RWPE2 (cell line): ENCODE measurements around the gene TMEM244.
"Not testable (repeated sequence)": the region's sequence is repeated elsewhere in the genome, so short reads cannot be mapped to it uniquely, and the experiment has no call there.

Source experiments
- ATAC-seq: fragments of 200-7000 bp; cut with Tn5 transposase; 3 replicates; pipeline ENCODE4 v1.9.1; 2021; ENCODE audit warnings: low read depth
- DNase-seq: peaks from one replicate; pipeline ENCODE4 v3.0.0-alpha.2; 2020; ENCODE audit warnings: low spot score
- H3K27ac ChIP-seq: fragments of 450-650 bp; 2 replicates; pipeline ENCODE4 v1.5.1; 2017; ENCODE audit warnings: mild to moderate bottlenecking; ENCODE audit not compliant: poor library complexity, severe bottlenecking
- H3K27me3 ChIP-seq: fragments of 250-450 bp; sonication (Bioruptor Pico); 2 replicates; pipeline ENCODE4 v1.5.1; 2021; ENCODE audit warnings: mild to moderate bottlenecking, moderate library complexity; ENCODE audit not compliant: insufficient read depth, poor library complexity, severe bottlenecking
- H3K36me3 ChIP-seq: fragments of 250-450 bp; sonication (Bioruptor Pico); 2 replicates; pipeline ENCODE4 v1.5.1; 2020; ENCODE audit warnings: low read depth, mild to moderate bottlenecking, moderate library complexity
- H3K4me1 ChIP-seq: fragments of 250-450 bp; sonication (Bioruptor Pico); 2 replicates; pipeline ENCODE4 v1.5.1; 2021; ENCODE audit warnings: mild to moderate bottlenecking, moderate library complexity; ENCODE audit not compliant: insufficient read depth, poor library complexity, severe bottlenecking
- H3K4me3 ChIP-seq: fragments of 250-450 bp; sonication (Bioruptor Pico); 2 replicates; pipeline ENCODE4 v1.5.1; 2021; ENCODE audit warnings: mild to moderate bottlenecking, moderate library complexity; ENCODE audit not compliant: severe bottlenecking
- H3K9me3 ChIP-seq: fragments of 250-450 bp; sonication (Bioruptor Pico); 2 replicates; pipeline ENCODE4 v1.5.1; 2021; ENCODE audit warnings: mild to moderate bottlenecking, moderate library complexity; ENCODE audit not compliant: severe bottlenecking
- TF ChIP-seq, protein P1 (sequence below): fragments of 450-650 bp; IDR thresholded peaks from one replicate; pipeline ENCODE4 v1.5.1; 2017; ENCODE audit warnings: mild to moderate bottlenecking, moderate library complexity; ENCODE audit not compliant: poor library complexity, severe bottlenecking

The TMEM244 gene

DNA sequence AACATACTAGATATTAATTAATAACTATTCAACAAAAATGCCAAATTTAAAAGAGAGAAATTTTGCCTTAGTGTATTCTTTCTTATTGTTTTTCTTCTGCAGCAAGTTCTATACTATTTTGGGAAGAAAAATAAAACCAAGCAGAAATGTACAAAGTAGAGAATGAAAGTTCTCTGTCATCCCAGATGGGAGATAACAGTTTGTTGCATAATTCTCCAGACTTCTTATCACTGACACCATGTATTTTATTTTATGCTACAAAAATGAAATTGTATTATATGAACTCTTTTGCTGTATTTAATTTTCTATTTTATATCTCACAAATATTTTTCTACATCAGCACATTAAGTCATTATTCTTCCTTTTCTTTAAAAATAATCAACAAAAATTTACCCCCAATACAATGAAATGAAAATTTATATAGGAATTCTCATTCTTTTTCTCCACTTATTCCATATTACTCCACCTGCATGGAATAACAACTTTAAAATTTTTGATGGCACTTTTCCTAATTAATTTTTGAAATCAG is 18.2 kb downstream of the TMEM244 start:
- no peak for ATAC-seq
- TF ChIP-seq, protein P1, sequence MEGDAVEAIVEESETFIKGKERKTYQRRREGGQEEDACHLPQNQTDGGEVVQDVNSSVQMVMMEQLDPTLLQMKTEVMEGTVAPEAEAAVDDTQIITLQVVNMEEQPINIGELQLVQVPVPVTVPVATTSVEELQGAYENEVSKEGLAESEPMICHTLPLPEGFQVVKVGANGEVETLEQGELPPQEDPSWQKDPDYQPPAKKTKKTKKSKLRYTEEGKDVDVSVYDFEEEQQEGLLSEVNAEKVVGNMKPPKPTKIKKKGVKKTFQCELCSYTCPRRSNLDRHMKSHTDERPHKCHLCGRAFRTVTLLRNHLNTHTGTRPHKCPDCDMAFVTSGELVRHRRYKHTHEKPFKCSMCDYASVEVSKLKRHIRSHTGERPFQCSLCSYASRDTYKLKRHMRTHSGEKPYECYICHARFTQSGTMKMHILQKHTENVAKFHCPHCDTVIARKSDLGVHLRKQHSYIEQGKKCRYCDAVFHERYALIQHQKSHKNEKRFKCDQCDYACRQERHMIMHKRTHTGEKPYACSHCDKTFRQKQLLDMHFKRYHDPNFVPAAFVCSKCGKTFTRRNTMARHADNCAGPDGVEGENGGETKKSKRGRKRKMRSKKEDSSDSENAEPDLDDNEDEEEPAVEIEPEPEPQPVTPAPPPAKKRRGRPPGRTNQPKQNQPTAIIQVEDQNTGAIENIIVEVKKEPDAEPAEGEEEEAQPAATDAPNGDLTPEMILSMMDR = no peak
- H3K4me3 ChIP-seq = no peak overlapping the region
- H3K27me3 ChIP-seq = no peaks in the 10 kb centered on the region
- no peaks in the 10 kb centered on the region for H3K9me3 ChIP-seq
- no peak for DNase-seq
- no peak overlapping the region for H3K27ac ChIP-seq
- peaks cover 2% of the 10 kb centered on the region for H3K4me1 ChIP-seq
- H3K36me3 ChIP-seq = no peaks in the 10 kb centered on the region; the same call in 1 of the 2 replicates

DNA sequence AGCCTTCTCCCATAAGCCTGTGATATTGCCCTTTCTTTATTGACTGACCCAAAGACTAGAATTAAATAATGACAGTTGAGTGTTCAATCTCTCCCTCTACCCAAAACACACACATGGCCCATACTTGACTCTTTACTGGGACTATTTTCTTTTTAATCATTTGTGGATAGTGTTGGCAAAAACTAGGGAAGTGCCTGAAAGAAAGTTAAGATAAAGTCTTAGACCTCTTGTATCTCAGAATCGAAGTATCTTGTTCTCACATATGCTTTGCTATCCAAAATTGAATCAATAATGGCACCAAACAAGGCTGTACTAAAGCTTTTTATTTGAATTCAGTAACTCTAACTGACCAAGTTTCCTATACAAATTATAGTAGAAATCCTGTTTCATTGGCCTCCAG is 19.0 kb downstream of the TMEM244 start:
- no peaks in the 10 kb centered on the region for H3K9me3 ChIP-seq
- ATAC-seq = no peak
- peaks cover 2% of the 10 kb centered on the region for H3K4me1 ChIP-seq
- H3K36me3 ChIP-seq = no peaks in the 10 kb centered on the region; the same call in 1 of the 2 replicates
- TF ChIP-seq, protein P1 = no peak
- H3K4me3 ChIP-seq = no peak overlapping the region
- no peak for DNase-seq
- no peaks in the 10 kb centered on the region for H3K27me3 ChIP-seq
- no peak overlapping the region for H3K27ac ChIP-seq

DNA sequence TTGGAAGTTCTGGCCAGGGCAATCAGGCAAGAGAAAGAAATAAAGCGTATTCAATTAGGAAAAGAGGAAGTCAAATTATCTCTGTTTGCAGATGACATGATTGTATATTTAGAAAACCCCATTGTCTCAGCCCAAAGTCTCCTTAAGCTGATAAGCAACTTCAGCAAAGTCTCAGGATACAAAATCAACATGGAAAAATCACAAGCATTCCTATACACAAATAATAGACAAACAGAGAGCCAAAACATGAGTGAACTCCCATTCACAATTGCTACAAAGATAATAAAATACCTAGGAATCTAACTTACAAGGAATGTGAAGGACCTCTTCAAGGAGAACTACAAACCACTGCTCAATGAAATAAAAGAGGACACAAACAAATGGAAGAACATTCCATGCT is 21.6 kb downstream of the TMEM244 start:
- not testable (repeated sequence) for H3K4me1 ChIP-seq, H3K4me3 ChIP-seq, H3K36me3 ChIP-seq, ATAC-seq, H3K9me3 ChIP-seq, H3K27ac ChIP-seq, DNase-seq, H3K27me3 ChIP-seq

DNA sequence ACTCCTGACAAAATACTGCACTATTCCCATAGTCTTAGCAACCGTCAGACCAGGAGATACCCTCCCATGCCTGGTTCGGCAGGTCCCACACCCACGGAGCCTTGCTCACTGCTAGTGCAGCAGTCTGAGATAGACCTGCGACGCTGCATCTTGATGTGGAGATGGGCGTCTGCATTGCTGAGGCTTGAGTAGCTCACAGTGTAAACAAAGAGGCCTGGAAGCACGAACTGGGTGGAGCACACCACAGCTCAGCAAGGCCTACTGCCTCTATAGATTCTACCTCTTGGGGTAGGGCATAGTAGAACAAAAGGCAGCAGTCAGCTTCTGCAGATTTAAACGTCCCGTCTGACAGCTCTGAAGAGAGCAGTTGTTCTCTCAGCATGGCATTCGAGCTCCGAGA is 25.4 kb downstream of the TMEM244 start:
- Histone ChIP-seq H3K4me3 (no peak overlapping the region), H3K27ac (no peak overlapping the region), H3K9me3 (no peaks in the 10 kb centered on the region), H3K27me3 (no peaks in the 10 kb centered on the region), H3K4me1 (no peaks in the 10 kb centered on the region), H3K36me3 (no peaks in the 10 kb centered on the region)
- ATAC-seq = no peak
- TF ChIP-seq, protein P1 = no peak
- DNase-seq = no peak

DNA sequence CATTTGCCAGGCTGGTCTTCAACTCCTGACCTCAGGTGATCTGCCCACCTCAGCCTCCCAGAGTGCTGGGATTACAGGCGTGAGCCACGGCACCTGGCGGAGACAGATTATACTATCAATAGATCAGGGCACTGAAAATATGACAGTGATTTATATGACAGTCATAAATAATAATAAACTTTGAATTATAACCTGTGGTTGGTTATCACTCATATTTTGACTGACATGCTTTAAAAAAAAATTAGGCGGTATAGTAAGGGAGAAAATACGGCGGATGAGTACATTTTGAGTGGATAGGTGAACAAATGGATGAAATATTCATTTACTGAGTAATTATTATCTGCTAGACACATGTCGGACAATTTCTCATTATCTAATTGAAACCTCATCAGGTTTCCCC is 28.8 kb downstream of the TMEM244 start:
- TF ChIP-seq, protein P1 = no peak
- no peaks in the 10 kb centered on the region for H3K36me3 ChIP-seq

More for the DNA sequence above, 28.8 kb downstream of the TMEM244 start:
- no peak overlapping the region for H3K27ac ChIP-seq
- H3K4me1 ChIP-seq = no peaks in the 10 kb centered on the region
- DNase-seq (no peak), ATAC-seq (no peak)
- no peaks in the 10 kb centered on the region for H3K27me3 ChIP-seq
- no peak overlapping the region for H3K4me3 ChIP-seq
- no peaks in the 10 kb centered on the region for H3K9me3 ChIP-seq
